Activated naive CD8-positive, alpha-beta T cell (primary cell): ENCODE measurements around the gene SETX.
"Not testable (repeated sequence)": the region's sequence is repeated elsewhere in the genome, so short reads cannot be mapped to it uniquely, and the experiment has no call there.

Source experiments
- H3K27ac Mint-ChIP-seq: one replicate; pipeline ENCODE4 v1.8.0; 2021; ENCODE audit warnings: mixed read lengths
- H3K27me3 Mint-ChIP-seq: one replicate; pipeline ENCODE4 v1.8.0; 2021; ENCODE audit warnings: mixed read lengths
- H3K36me3 Mint-ChIP-seq: one replicate; pipeline ENCODE4 v1.8.0; 2021; ENCODE audit warnings: mixed read lengths
- H3K4me1 Mint-ChIP-seq: one replicate; pipeline ENCODE4 v1.8.0; 2021; ENCODE audit warnings: low read depth, mixed read lengths
- H3K4me3 Mint-ChIP-seq: one replicate; pipeline ENCODE4 v1.8.0; 2021; ENCODE audit warnings: mild to moderate bottlenecking, mixed read lengths
- H3K9me3 Mint-ChIP-seq: one replicate; pipeline ENCODE4 v1.8.0; 2021; ENCODE audit warnings: low read depth, mixed read lengths

The SETX gene

DNA sequence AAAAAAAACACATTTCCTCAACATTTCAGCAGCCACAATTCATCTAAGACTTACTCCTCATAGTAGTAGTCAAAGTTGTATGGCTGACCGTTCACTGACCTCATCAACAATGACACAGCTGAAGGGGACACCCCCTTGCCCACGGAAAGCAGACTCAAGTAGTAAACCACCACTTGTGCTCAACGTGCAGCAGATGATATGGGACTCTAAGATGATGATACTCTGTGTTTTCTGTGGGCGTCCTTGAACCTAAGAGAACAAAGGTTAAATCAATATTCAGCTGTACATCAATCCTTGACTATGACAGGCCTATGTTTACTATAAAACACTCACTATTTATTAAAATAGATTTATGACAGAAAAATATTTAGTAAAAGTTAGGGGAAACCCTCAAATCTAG lies 71.6 kb downstream of the SETX start:
- H3K27ac Mint-ChIP-seq, result peak overlapping the region; percentile 3
- H3K9me3 Mint-ChIP-seq, result no peaks in the 10 kb centered on the region
- H3K36me3 Mint-ChIP-seq, result peaks cover 4% of the 10 kb centered on the region
- no peak overlapping the region for H3K4me3 Mint-ChIP-seq
- peaks cover 5% of the 10 kb centered on the region for H3K4me1 Mint-ChIP-seq
- H3K27me3 Mint-ChIP-seq, result no peaks in the 10 kb centered on the region

DNA sequence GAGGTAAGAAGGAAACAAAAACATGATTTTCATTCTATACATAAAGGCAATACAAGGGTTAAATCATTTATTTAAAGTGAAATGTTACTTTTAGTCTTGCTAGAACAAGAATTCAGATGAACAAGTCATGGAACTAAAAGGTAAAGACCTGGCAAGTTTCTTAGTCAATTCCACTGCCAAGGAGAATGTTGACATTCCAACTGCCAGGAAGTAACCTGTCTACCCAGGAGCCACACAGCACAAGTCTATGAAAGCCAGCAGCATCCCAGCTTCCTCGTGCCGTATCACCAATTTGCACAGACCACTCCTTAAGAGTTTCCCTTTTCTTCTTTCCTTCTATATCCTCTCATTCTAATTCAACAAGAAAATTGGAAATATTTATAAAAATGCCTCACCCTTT lies 79.9 kb downstream of the SETX start:
- no peaks in the 10 kb centered on the region for H3K27me3 Mint-ChIP-seq
- no peaks in the 10 kb centered on the region for H3K4me1 Mint-ChIP-seq
- peaks cover 18% of the 10 kb centered on the region for H3K36me3 Mint-ChIP-seq
- H3K4me3 Mint-ChIP-seq, result no peak overlapping the region
- H3K9me3 Mint-ChIP-seq, result no peaks in the 10 kb centered on the region
- H3K27ac Mint-ChIP-seq, result peak overlapping the region; percentile 77

DNA sequence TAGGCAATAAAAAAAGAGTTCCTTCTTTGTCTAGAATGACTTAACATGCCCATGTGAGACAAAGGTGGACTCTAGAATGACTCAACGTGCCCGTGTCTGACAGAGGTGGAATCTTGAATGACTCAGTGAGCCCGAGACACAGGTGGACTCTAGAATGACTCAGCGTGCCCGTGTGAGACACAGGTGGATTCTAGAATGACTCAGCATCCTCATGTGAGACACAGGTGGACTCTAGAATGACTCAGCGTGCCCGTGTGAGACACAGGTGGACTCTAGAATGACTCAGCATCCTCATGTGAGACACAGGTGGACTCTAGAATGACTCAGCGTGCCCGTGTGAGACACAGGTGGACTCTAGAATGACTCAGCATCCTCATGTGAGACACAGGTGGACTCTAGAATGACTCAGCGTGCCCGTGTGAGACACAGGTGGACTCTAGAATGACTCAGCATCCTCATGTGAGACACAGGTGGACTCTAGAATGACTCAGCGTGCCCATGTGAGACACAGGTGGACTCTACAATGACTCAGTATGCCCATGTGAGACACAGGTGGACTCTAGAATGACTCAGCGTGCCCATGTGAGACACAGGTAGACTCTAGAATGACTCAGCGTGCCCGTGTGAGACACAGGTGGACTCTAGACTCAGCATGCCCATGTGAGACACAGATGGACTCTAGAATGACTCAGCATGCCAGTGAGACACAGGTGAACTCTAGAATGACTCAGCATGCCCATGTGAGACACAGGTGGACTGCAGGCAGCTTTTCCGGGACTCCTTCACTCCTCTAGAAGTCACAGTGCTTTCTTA lies 84.9 kb downstream of the SETX start:
- not testable (repeated sequence) for H3K27me3 Mint-ChIP-seq, H3K9me3 Mint-ChIP-seq, H3K4me3 Mint-ChIP-seq
- peaks cover 17% of the 10 kb centered on the region for H3K4me1 Mint-ChIP-seq
- H3K27ac Mint-ChIP-seq, result peak overlapping the region; percentile 82
- H3K36me3 Mint-ChIP-seq, result peaks cover 11% of the 10 kb centered on the region

DNA sequence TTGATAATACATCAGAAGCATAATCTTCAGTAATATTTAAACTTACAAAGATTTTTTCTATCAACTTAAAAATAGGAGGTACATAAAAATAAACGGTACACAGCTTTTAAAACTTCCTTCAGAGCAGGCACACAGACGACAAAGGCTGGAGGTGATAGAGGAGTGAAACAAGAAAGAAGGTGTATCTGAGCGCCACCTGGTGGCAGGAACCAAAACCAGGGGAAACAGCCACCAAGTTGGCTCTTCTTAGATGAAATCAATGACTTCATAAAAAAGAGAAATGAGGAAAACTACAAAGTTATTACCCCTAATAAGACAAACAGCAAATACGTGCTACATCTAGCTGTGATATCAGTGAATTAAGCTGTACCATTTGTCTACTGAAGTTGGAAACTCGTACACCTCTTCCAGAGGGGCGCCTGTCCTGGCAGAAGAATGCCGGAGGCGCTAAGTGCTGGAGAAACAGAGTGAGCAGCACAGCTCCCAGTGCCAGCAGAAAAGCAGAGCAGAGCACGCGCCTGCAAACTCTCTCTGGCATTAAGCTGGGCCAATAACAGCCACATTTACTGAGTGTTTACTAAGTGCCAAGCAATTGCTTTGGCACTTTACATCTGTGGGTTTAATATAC lies 85.9 kb downstream of the SETX start:
- Mint-ChIP-seq H3K4me3 (no peak overlapping the region), H3K27me3 (no peaks in the 10 kb centered on the region), H3K36me3 (peaks cover 11% of the 10 kb centered on the region), H3K27ac (peak overlapping the region; percentile 82), H3K9me3 (no peaks in the 10 kb centered on the region), H3K4me1 (peaks cover 17% of the 10 kb centered on the region)

DNA sequence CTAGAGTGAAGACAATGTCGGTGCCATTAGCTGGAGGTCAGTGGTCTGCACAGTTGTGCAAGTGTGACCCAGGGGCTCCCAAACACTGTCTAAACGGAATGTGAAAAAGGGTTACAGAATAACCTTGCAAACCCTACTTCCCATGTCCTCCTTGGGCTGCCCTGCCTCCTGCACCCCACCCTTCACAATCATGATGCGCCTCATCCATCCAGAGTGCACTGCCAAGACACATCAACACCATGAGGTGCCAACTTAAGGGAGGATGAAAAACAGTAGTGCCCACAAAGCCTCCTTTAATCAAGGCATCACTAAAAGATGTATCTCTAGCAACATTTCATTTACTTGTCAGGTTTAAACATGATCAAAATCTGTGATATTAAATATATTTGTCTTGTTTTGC lies 87.1 kb downstream of the SETX start:
- H3K4me3 Mint-ChIP-seq, result no peak overlapping the region
- H3K27ac Mint-ChIP-seq, result peak overlapping the region; percentile 10
- peaks cover 12% of the 10 kb centered on the region for H3K36me3 Mint-ChIP-seq
- H3K4me1 Mint-ChIP-seq, result peaks cover 17% of the 10 kb centered on the region
- H3K9me3 Mint-ChIP-seq, result no peaks in the 10 kb centered on the region
- H3K27me3 Mint-ChIP-seq, result no peaks in the 10 kb centered on the region

DNA sequence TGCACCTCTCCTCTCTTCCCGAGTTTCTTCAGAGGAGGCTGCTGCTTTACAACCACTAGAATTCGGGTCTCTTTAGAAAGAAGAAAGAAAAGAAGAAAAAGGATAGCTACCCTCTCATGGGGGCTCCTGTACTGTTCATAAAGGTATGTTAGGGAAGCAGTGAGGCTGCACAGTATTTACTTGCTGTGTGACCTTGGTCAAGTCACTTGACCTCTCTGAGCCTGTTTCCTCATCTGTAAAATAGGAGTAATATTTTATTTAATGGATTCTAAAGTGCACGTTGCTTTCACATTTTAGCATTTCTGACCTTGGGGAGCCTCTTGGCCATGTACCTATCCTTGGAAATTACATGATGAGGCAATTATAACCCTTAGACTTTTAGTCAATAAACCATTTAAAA lies 88.8 kb downstream of the SETX start:
- Mint-ChIP-seq H3K4me3 (no peak overlapping the region), H3K4me1 (peaks cover 17% of the 10 kb centered on the region), H3K9me3 (no peaks in the 10 kb centered on the region), H3K36me3 (peaks cover 8% of the 10 kb centered on the region), H3K27me3 (no peaks in the 10 kb centered on the region), H3K27ac (no peak overlapping the region)

DNA sequence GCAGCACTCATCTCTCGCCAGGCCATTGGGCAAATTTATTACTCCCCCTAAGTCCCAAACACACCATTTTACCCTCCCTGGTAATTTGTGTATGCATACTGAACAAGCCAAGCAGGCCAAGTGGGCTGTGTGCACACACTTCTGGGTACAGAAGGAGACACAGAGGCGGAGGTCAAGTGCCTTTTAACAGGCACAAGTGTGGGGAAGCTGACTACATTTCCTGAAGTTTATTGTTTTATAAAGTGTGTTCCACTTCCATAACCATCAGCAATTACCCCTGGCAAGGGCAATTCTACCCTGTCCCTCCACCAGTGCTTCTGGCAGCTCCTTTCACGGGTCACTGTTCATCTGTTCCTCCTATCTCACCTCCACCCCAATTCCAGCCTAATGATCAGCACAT lies 93.9 kb downstream of the SETX start:
- no peaks in the 10 kb centered on the region for H3K27me3 Mint-ChIP-seq
- H3K4me1 Mint-ChIP-seq, result peaks cover 10% of the 10 kb centered on the region
- H3K27ac Mint-ChIP-seq, result peak overlapping the region; percentile 19
- H3K9me3 Mint-ChIP-seq, result no peaks in the 10 kb centered on the region
- no peak overlapping the region for H3K4me3 Mint-ChIP-seq
- H3K36me3 Mint-ChIP-seq, result peaks cover 3% of the 10 kb centered on the region

DNA sequence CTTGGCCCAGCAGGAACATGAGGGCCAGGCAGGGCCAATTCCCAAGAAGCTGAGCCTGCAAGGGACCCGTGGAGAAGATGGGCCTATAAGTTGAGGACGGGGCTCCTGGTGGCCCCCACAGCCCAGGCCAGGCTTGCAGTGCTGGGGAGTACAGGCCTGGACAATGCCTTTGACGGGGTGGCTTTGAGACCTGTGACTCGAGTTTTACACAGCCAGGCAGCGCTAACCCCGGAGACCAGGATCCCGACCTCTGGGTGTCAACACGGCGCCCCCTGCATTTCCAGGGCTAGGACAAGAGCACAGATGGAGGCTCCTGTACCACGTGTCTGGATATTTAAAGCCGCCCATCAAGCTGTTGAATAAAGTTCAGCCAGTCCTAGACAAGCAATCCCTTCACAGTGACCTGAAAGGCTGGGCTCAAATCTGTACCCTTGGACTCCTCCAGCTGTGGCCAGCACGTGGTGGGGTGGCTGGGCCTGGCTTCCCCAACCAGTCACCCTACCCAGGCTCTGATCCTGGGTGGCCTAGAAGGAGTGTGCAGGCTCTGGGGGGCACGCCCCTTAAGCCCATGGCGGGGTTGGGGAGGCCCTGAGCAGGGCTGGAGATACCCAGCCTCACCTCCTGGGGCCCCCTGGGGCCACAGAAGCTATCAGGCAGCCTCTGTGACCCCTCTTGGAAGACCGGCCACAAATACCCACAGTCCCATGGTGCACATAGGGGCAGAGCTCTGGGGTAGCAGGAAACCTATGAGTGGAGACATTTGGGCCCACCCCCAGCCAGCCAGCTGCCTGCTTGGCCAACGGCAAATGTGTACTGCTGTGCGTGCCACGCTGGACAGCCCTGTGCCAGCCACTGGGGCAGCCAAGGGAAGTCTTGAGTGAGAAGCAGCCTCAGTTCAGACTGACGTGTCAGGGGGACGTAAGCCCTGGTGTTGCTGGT lies 104.2 kb downstream of the SETX start:
- H3K4me3 Mint-ChIP-seq, result no peak overlapping the region
- H3K36me3 Mint-ChIP-seq, result no peaks in the 10 kb centered on the region
- H3K27ac Mint-ChIP-seq, result no peak overlapping the region
- H3K4me1 Mint-ChIP-seq, result peaks cover 2% of the 10 kb centered on the region
- H3K27me3 Mint-ChIP-seq, result peaks cover 1% of the 10 kb centered on the region
- H3K9me3 Mint-ChIP-seq, result no peaks in the 10 kb centered on the region

DNA sequence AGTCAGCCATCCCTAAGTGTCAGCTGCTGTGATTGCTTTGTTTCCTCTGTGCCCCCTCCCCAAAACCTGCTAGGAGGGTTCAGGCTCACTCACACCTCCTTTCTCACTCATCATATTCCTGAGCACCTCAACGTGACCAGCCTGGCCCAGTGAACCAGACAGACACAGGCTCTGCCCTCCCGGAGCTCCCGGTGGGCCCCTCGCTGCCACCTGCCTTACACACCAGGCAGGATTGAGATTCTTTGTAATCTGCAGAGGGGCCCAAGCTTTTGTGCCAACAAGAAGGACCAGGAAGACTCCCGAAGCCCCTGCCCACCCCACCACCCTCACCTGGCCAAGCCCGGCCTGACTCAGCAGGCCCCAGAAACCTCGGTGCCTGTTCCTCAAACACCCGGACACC lies 105.1 kb downstream of the SETX start:
- H3K36me3 Mint-ChIP-seq, result no peaks in the 10 kb centered on the region
- H3K9me3 Mint-ChIP-seq, result no peaks in the 10 kb centered on the region
- no peak overlapping the region for H3K4me3 Mint-ChIP-seq
- peaks cover 2% of the 10 kb centered on the region for H3K4me1 Mint-ChIP-seq
- no peak overlapping the region for H3K27ac Mint-ChIP-seq
- H3K27me3 Mint-ChIP-seq, result peaks cover 2% of the 10 kb centered on the region

DNA sequence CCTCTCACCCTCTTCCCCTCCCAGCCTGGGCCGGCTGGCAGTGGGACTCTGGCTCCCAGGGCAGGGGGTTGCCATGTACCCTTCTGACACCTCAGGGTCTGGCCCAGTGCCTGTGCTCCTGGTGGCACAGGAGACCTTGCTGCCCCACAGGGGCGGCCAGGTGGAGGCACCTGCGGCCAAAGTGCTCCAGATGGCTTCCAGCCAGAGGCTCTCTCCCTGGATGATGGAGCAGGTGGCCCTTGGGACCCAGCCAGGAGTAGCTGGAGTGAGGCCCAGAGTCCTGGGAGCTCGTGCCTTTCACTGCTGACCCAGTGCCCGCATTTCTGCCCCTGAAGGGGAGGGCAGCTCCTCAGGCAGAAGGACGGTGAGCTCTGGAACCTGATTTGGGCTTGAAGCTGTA lies 105.7 kb downstream of the SETX start:
- Mint-ChIP-seq H3K4me1 (peaks cover 2% of the 10 kb centered on the region), H3K27me3 (peaks cover 2% of the 10 kb centered on the region), H3K4me3 (no peak overlapping the region), H3K9me3 (no peaks in the 10 kb centered on the region), H3K27ac (no peak overlapping the region), H3K36me3 (no peaks in the 10 kb centered on the region)

DNA sequence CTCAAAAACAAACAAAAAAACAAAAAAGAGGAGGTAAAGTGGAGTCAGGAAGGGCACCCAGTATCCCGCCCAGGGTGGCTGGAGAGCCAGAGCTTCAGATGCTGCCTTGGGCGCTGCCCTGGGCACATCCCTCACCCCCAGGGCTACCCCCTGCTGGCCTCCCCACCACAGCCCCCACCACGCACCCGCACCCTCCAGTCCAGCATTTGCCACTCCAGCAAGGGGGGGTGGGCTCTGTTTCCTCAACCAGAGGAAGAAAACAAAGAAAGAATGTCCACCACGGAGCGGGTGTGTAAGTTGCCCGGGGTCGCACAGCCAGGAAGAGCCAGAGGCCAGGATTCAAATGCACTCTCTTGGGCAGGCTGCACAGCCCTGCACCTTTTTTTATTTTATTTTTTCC lies 106.8 kb downstream of the SETX start:
- H3K4me1 Mint-ChIP-seq, result peaks cover 3% of the 10 kb centered on the region
- no peaks in the 10 kb centered on the region for H3K9me3 Mint-ChIP-seq
- H3K27ac Mint-ChIP-seq, result no peak overlapping the region
- H3K36me3 Mint-ChIP-seq, result no peaks in the 10 kb centered on the region
- H3K4me3 Mint-ChIP-seq, result no peak overlapping the region
- peaks cover 2% of the 10 kb centered on the region for H3K27me3 Mint-ChIP-seq

DNA sequence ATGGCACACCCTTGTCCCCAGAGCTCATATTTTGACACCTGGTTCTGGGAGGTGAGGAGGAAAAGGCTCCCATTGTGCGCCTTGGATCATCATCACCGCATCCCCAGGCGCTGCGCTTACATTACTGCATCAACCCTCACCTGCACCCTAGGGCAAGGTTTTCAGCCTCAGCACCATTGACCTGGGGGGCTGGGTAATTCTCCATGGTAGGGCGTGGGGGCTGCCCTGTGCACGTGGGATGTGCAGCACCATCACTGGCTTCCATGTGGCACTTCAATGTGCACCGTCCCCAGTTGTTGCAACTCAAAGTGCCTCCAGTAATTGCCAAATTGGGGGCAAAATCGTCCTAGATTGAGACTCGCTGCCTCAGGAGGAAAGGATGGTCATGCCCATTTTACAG lies 109.3 kb downstream of the SETX start:
- Mint-ChIP-seq H3K9me3 (no peaks in the 10 kb centered on the region), H3K4me3 (no peak overlapping the region), H3K27ac (no peak overlapping the region), H3K4me1 (peaks cover 8% of the 10 kb centered on the region), H3K36me3 (no peaks in the 10 kb centered on the region), H3K27me3 (peaks cover 2% of the 10 kb centered on the region)

DNA sequence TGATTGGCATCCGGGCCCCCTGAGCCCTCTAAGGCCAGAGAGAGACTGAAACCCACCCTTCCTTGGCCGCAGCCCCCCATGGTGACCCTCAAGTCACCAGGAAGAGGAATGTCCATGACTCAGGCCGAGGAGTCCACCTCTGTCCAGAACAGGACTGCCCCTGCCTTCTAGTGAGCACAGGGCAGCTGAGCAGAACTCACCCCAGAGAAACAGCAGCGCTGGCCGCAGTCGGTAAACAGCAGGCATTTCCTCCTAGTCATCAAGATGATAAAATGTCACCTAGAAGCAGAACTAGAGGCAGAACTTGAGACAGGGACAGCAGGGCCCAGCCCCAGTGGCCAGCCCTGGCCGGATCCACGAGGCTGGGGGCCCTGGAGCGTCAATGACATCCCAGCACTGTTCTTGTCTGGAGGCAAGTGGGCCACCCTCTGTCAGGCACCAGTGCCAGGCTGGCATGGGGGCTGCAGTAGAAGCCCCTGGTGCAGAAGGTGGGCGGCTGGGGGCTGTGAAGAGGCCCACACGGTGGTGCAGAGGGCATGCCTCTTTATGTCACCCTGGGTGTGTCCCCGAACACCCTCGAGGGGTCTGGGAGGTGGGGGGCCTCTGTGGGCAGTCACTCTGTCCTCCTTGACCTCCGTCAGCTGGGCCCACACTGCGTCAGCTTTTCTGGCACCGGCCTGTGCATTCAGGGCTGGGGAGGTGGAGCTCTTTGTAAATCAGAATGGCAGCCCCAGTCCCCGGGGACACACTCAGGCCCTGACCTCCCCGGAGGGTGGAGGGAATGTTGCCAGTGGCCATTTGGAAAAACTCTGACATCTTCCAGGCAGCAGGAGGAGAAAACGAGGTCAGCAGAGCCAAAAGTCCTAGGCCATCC lies 110.0 kb downstream of the SETX start:
- H3K27ac Mint-ChIP-seq, result no peak overlapping the region

More for the DNA sequence above, 110.0 kb downstream of the SETX start:
- no peaks in the 10 kb centered on the region for H3K36me3 Mint-ChIP-seq
- no peak overlapping the region for H3K4me3 Mint-ChIP-seq
- peaks cover 8% of the 10 kb centered on the region for H3K4me1 Mint-ChIP-seq
- no peaks in the 10 kb centered on the region for H3K9me3 Mint-ChIP-seq
- H3K27me3 Mint-ChIP-seq, result peaks cover 2% of the 10 kb centered on the region
